Mucosa of descending colon (tissue), 3 donors: ENCODE data around the gene SLC2A11. TPM values are rescaled to one million over a fixed set of nuclear protein-coding genes. Genes with fewer than 3 reads are reported as not detected.

ENCODE experiments used
- ATAC-seq: fragments of 200-7000 bp; cut with Tn5 transposase; one replicate; pipeline ENCODE4 v1.9.1; 2020; ENCODE audit warnings: mild to moderate bottlenecking, moderate library complexity
- DNase-seq, 3 donors: peaks; one replicate each; pipeline ENCODE4 v3.0.0-alpha.2; 2020
- H3K36me3 ChIP-seq: fragments of 200-600 bp; one replicate; pipeline ENCODE4 v1.8.0; 2021; ENCODE audit warnings: low read depth, mild to moderate bottlenecking
- H3K4me1 ChIP-seq: fragments of 200-600 bp; one replicate; pipeline ENCODE4 v1.8.0; 2021; ENCODE audit warnings: low read depth, mild to moderate bottlenecking
- H3K4me3 ChIP-seq: fragments of 200-600 bp; one replicate; pipeline ENCODE4 v1.8.0; 2021; ENCODE audit warnings: mild to moderate bottlenecking
- H3K9me3 ChIP-seq: fragments of 200-600 bp; one replicate; pipeline ENCODE4 v1.8.0; 2021; ENCODE audit warnings: mild to moderate bottlenecking
- intact Hi-C, 2 donors: fragments of 100-400 bp; cut with DNase I in 1 of 2; cut with micrococcal nuclease in 1 of 2; formaldehyde crosslinking; loops; one replicate each; pipeline versions ENCODE4 v1.11.0 to v1.11.1; 2022; cut with DNase I, micrococcal nuclease
- total RNA-seq, 3 donors: library from RNA; stranded (reverse); fragmentation: NEBNext Ultra II Directional in 2 of 3; extraction: Animal tissue kit (Norgen Biotek cat#: 25700) in 2 of 3; gene quantifications; one replicate each; pipeline versions ENCODE4 v1.2.1 to v1.2.4, GENCODE V29; 2021 to 2023
- TF ChIP-seq, protein P1 (sequence below): fragments of 200-600 bp; IDR thresholded peaks from one replicate; pipeline ENCODE4 v1.8.0; 2022; ENCODE audit warnings: antibody characterized with exemption, mild to moderate bottlenecking
- donor health status: DM: no; HTN: no; CAD: no; lungs with moderate emphysema.
- donor health status: DM: no; HTN: no; CAD: no.
- donor health status: DM: no; HTN: yes; CAD: no.

SLC2A11 gene
- total RNA-seq, 3 donors from 2014 or later, result 11.5 to 14.7 (median 12.5) TPM

DNA sequence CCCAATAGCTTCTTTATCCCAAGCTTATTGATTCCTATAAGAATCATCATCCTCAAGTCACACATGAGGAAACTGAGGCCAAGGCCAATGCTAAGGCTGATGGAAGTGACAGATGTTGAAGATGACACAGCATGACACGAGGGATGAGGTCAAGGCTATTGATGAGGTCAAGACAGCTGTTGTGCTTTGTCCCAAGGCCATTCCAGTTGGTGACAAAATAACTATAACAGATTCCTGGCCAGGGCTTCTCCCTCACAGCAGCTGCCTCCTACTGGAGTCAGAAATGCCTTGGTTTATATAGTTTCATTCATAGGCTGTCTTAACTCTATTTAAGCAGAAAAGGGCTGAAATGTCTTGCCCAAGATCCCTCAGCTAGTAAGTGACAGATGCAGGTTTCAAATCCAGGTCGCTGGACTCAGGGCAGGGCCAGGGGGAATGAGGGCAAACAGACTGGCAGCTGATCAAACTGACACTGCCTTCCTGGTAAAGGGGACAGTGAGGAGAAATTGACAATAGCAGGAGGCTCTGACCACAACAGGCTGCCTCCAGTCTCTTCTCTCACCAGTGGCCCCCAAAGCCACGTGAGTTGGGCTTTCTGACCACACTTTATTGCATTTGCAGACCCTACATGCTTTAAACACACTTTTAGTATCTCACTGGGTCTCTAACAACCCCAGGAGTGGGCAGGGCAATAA is 53.0 kb downstream of the SLC2A11 start:
- ATAC-seq (no peak), DNase-seq (no peak)
- Histone ChIP-seq H3K36me3 (no peaks in the 10 kb centered on the region), H3K9me3 (no peaks in the 10 kb centered on the region), H3K4me3 (no peak overlapping the region), H3K4me1 (peaks cover 13% of the 10 kb centered on the region)
- TF ChIP-seq, protein P1, sequence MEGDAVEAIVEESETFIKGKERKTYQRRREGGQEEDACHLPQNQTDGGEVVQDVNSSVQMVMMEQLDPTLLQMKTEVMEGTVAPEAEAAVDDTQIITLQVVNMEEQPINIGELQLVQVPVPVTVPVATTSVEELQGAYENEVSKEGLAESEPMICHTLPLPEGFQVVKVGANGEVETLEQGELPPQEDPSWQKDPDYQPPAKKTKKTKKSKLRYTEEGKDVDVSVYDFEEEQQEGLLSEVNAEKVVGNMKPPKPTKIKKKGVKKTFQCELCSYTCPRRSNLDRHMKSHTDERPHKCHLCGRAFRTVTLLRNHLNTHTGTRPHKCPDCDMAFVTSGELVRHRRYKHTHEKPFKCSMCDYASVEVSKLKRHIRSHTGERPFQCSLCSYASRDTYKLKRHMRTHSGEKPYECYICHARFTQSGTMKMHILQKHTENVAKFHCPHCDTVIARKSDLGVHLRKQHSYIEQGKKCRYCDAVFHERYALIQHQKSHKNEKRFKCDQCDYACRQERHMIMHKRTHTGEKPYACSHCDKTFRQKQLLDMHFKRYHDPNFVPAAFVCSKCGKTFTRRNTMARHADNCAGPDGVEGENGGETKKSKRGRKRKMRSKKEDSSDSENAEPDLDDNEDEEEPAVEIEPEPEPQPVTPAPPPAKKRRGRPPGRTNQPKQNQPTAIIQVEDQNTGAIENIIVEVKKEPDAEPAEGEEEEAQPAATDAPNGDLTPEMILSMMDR, result no peak
- intact Hi-C loops, result no loop called here

DNA sequence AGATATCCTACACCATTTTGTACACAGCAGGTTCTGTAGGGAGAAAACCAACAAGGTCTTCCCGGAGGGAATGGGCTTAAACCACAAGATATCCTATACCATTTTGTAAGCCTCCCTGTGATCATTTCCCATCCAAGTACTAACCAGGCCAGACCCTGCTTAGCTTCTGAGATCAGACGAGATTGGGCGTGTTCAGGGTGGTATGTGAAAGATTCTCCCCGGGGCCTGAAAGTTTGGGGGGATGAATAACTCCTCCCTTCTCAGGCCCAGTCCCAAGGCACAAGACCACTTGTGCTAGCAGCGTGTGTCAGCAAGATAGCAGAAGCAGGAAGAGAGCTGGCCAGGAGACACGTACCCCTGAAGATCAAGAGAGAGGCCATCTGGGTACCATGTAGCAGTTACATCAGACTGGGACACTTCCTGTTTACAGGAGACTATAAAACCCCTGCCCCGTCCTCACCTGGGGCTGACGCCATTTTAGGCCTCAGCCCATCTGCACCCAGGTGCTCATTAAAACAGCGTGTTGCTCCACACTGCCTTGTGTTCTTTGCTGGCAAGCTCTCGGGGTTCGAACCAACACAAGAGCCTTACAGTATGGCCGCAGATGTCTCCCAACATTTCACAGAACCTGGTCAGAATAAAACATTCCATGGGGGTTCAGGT is 53.8 kb downstream of the SLC2A11 start:
- intact Hi-C loops, result no loop called here
- no peak for DNase-seq
- Histone ChIP-seq H3K4me1 (peaks cover 13% of the 10 kb centered on the region), H3K4me3 (no peak overlapping the region), H3K9me3 (no peaks in the 10 kb centered on the region), H3K36me3 (no peaks in the 10 kb centered on the region)
- no peak for ATAC-seq
- TF ChIP-seq, protein P1, result no peak

DNA sequence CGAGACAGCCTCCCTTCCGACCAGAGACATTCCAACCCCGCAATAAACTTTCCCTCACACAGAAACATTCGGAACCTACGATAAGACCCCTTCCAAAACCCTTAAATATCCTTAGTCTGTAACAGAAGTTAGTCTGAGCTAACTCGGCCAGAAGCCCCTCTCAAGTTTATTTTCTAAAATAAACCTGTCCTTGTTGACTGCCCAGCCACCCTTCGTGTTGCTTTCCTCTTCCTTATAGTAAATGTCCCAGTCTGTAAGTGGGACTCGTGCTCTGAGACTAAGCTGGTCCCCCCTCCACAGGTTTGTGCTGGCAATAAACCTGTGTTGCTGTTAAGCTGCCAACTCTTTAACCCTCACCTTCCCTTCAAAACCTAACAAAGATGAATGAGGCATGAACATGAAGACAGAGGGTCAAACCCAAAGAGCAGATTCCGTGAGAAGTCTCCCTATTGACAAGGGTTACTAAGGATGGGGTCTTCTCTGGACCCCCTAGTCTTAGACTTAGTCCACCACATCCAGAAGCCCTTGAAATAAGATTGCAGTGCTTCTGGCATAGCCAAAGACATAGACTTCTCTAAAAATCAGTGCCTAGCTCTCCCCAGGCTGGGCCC is 54.7 kb downstream of the SLC2A11 start:
- DNase-seq (no peak), ATAC-seq (no peak)
- Histone ChIP-seq H3K4me3 (no peak overlapping the region), H3K36me3 (no peaks in the 10 kb centered on the region), H3K4me1 (peaks cover 13% of the 10 kb centered on the region), H3K9me3 (no peaks in the 10 kb centered on the region)
- intact Hi-C loops, result no loop called here
- TF ChIP-seq, protein P1, result no peak

DNA sequence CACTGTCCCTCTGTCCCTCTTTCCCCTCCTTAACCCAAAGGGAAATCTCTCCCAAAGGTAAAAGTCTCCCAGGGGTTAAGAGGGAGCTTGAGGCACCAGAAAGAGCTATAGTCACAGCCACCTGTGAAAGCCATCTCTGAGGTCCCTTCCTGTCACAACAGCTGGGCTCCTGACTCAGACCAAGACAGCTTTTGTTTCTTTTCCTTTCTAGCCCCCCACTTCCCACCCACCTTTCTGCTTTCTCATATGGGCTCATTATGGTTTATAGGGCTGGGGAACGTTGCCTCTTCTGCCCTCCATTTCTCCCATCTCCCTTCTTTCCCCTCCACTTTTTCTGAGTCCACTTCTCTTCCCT is 55.6 kb downstream of the SLC2A11 start:
- H3K4me1 ChIP-seq, result peaks cover 13% of the 10 kb centered on the region
- no peaks in the 10 kb centered on the region for H3K36me3 ChIP-seq
- ATAC-seq, result no peak
- intact Hi-C loops, result no loop called here
- no peaks in the 10 kb centered on the region for H3K9me3 ChIP-seq
- no peak overlapping the region for H3K4me3 ChIP-seq
- TF ChIP-seq, protein P1, result no peak
- DNase-seq, result no peak

DNA sequence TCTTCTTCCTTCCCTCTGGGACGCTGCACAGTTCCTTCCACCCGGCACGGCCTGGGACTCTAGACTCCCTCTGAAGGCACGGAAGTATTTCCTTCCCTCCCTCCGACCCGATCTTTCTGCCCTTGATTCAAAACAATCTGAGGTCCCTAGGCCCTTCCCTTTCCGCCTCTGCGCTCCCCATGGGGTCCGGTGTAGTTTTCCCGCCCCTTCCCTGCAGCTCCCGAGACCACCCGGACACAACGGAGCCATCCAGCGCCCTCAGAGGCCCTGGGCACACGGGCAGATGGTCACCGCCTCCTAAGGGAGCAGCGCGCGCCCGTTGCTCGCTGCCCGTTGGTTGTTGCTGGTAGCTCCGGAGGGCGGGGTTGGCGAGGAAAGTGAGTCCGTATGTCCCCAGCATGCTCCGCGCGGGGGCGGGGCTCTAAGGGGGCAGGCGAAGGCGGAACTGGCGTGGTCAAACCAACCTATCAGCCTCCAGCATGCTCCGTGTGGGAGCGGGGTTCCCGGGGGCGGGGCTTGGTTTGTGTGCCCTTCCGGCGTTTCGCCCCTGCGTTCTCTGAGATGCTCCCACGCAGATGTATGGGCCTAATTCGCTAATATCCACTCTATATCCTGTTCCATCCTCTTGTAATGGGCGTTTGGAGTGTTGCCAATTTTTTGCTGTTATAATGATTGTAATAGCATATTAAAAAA is 56.1 kb downstream of the SLC2A11 start:
- Histone ChIP-seq H3K9me3 (no peaks in the 10 kb centered on the region), H3K36me3 (no peaks in the 10 kb centered on the region), H3K4me3 (peak overlapping the region; percentile 25), H3K4me1 (peaks cover 13% of the 10 kb centered on the region)
- intact Hi-C loops, result no loop called here
- DNase-seq (peak; percentile 100), ATAC-seq (peak; percentile 99)
- TF ChIP-seq, protein P1, result no peak
